ENCODE data around the gene GASK1A. TPM values are rescaled to one million over a fixed set of nuclear protein-coding genes. Genes with fewer than 3 reads are reported as not detected.

The GASK1A gene
- total RNA-seq, 4 donors from 2014 or later, result 1.4 to 10.1 (median 2.4) TPM

GRCh38 chr3:43098761-43099160, 119.7 kb downstream of the GASK1A start:
- H3K4me3 ChIP-seq, result no peak overlapping the region
- H3K27ac ChIP-seq, result no peak overlapping the region
- WGBS, 2 donors, result 90 to 91% methylated on average over 7 to 8 of the region's 8 CpGs
- no peak for DNase-seq
- H3K9me3 ChIP-seq, result no peaks in the 10 kb centered on the region
- no peak for TF ChIP-seq POLR2A (IDR thresholded peaks at IDR 0.05)
- no peak for TF ChIP-seq CTCF (IDR thresholded peaks at IDR 0.05)
- no peaks in the 10 kb centered on the region for H3K27me3 ChIP-seq
- H3K4me1 ChIP-seq, result peaks cover 0 to 13% (median 0%) of the 10 kb centered on the region in 3 donors
- intact Hi-C loops (cut with DNase I), result no loop called here
- H3K36me3 ChIP-seq, result no peaks in the 10 kb centered on the region

- intact Hi-C loops (cut with DNase I), result no loop called here
- TF ChIP-seq CTCF (IDR thresholded peaks at IDR 0.05) (no peak), POLR2A (IDR thresholded peaks at IDR 0.05) (no peak)
- Histone ChIP-seq H3K4me1 (peaks cover 4 to 35% (median 4%) of the 10 kb centered on the region in 3 donors), H3K27ac (peak overlapping the region in 1 of 4 donors; percentile 2), H3K4me3 (no peak overlapping the region), H3K9me3 (no peaks in the 10 kb centered on the region), H3K27me3 (no peaks in the 10 kb centered on the region), H3K36me3 (no peaks in the 10 kb centered on the region)
- 65% methylated on average over 2 of the region's 2 CpGs; no CpG with 5 or more reads in 1 of the 2 donors for WGBS, 2 donors
- no peak for DNase-seq
Observed at GRCh38 chr3:43102773-43103480, 123.8 kb downstream of the GASK1A start.

GRCh38 chr3:43104039-43104438, 124.9 kb downstream of the GASK1A start:
- TF ChIP-seq POLR2A (IDR thresholded peaks at IDR 0.05) (no peak), CTCF (IDR thresholded peaks at IDR 0.05) (no peak)
- Histone ChIP-seq H3K36me3 (no peaks in the 10 kb centered on the region), H3K4me1 (peaks cover 4 to 35% (median 4%) of the 10 kb centered on the region in 3 donors), H3K27me3 (no peaks in the 10 kb centered on the region), H3K9me3 (no peaks in the 10 kb centered on the region), H3K27ac (no peak overlapping the region), H3K4me3 (no peak overlapping the region)
- WGBS, 2 donors, result 73 to 74% methylated on average over 3 of the region's 3 CpGs
- DNase-seq, result no peak
- intact Hi-C loops (cut with DNase I), result no loop called here

GRCh38 chr3:43104660-43105595, 125.8 kb downstream of the GASK1A start:
- no peak for TF ChIP-seq POLR2A (IDR thresholded peaks at IDR 0.05)
- no peak for TF ChIP-seq CTCF (IDR thresholded peaks at IDR 0.05)
- no peaks in the 10 kb centered on the region for H3K27me3 ChIP-seq
- peaks cover 4 to 35% (median 4%) of the 10 kb centered on the region in 3 donors for H3K4me1 ChIP-seq
- DNase-seq, result no peak
- WGBS, 2 donors, result 56 to 74% methylated on average over 14 to 18 of the region's 33 CpGs
- no peaks in the 10 kb centered on the region for H3K36me3 ChIP-seq
- H3K27ac ChIP-seq, result peak overlapping the region; percentile 64 to 81 (median 72)
- H3K4me3 ChIP-seq, result peak overlapping the region; percentile 58 to 96 (median 82)
- intact Hi-C loops (cut with DNase I), result no loop called here
- no peaks in the 10 kb centered on the region for H3K9me3 ChIP-seq

Data from esophagus squamous epithelium (tissue), 5 donors.